ENCODE results near the gene TBC1D16. TPM values are rescaled to one million over a fixed set of nuclear protein-coding genes. Genes with fewer than 3 reads are reported as not detected.

TBC1D16 gene
- total RNA-seq, 1 experiment from 2014 or later: 96.1 TPM

GRCh38 chr17:80025140-80025539 lies 10.5 kb downstream of the TBC1D16 start:
- Mint-ChIP-seq H3K4me1 (peaks cover 18% of the 10 kb centered on the region), H3K9me3 (peaks cover 5% of the 10 kb centered on the region), H3K4me3 (no peak overlapping the region), H3K27me3 (ENCODE audit: low read depth) (no peaks in the 10 kb centered on the region), H3K36me3 (0 out of 2 replicates have a peak, but pooled peaks cover 2% of the 10 kb centered on the region), H3K27ac (no peak overlapping the region)
- TF ChIP-seq MLX (CRISPR knock-in tag; IDR thresholded peaks at IDR 0.05) (no peak), ZMAT4 (CRISPR knock-in tag; IDR thresholded peaks at IDR 0.05) (no peak), AFF4 (CRISPR knock-in tag; IDR thresholded peaks at IDR 0.05; ENCODE audit: borderline replicate concordance) (no peak), ETV6 (CRISPR knock-in tag; IDR thresholded peaks at IDR 0.05) (no peak), ZNF281 (CRISPR knock-in tag; IDR thresholded peaks at IDR 0.05) (no peak), ZNF138 (CRISPR knock-in tag; conservative IDR thresholded peaks at IDR 0.05) (no peak), HMGA2 (CRISPR knock-in tag; IDR thresholded peaks at IDR 0.05) (no peak), ZNF416 (CRISPR knock-in tag; IDR thresholded peaks at IDR 0.05) (no peak), TEAD4 (CRISPR knock-in tag; IDR thresholded peaks at IDR 0.05) (no peak), ATF1 (CRISPR knock-in tag; IDR thresholded peaks at IDR 0.05) (no peak), FOXK1 (CRISPR knock-in tag; IDR thresholded peaks at IDR 0.05) (no peak), TCF7 (CRISPR knock-in tag; IDR thresholded peaks at IDR 0.05; ENCODE audit: low read depth) (no peak), ZNF423 (CRISPR knock-in tag; IDR thresholded peaks at IDR 0.05) (no peak), ZNF317 (CRISPR knock-in tag; IDR thresholded peaks at IDR 0.05; ENCODE audit: borderline replicate concordance, low read depth) (no peak)
- TF ChIP-seq, protein P1, sequence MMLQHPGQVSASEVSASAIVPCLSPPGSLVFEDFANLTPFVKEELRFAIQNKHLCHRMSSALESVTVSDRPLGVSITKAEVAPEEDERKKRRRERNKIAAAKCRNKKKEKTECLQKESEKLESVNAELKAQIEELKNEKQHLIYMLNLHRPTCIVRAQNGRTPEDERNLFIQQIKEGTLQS (CRISPR knock-in tag; conservative IDR thresholded peaks at IDR 0.05): no peak
- TF ChIP-seq, protein P2, sequence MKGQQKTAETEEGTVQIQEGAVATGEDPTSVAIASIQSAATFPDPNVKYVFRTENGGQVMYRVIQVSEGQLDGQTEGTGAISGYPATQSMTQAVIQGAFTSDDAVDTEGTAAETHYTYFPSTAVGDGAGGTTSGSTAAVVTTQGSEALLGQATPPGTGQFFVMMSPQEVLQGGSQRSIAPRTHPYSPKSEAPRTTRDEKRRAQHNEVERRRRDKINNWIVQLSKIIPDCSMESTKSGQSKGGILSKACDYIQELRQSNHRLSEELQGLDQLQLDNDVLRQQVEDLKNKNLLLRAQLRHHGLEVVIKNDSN (CRISPR knock-in tag; IDR thresholded peaks at IDR 0.05): no peak
- ATAC-seq (peak; percentile 49), DNase-seq (ENCODE audit: low spot score) (peak; percentile 45)
- ChIA-PET CTCF (interaction anchor here (0.8 to 3.7 kb wide), 2 partner anchors 18 to 20 kb away, joined by 3 to 36 read pairs; no protein-coding TSS in a partner anchor), POLR2A (interaction anchor here (0.5 kb wide), 1 partner anchor 207 kb away, joined by 3 read pairs; no protein-coding TSS in a partner anchor)
